HepG2 (cell line): Measurements from ENCODE around the gene SLC25A11. TPM values are rescaled to one million over a fixed set of nuclear protein-coding genes. Genes with fewer than 3 reads are reported as not detected.

Source experiments
- AGO1 ChIP-seq: fragments of 200-400 bp; formaldehyde crosslinking; IDR thresholded peaks from 2 replicates; pipeline ENCODE4 v1.6.1; 2017; ENCODE audit warnings: mild to moderate bottlenecking, low read depth, low read length, moderate library complexity; ENCODE audit not compliant: poor library complexity, severe bottlenecking
- CHD4 ChIP-seq: fragments of 200-600 bp; sonication (generic); IDR thresholded peaks from 2 replicates; pipeline ENCODE4 v1.7.0; 2017; ENCODE audit warnings: mild to moderate bottlenecking, low read length, borderline replicate concordance
- ETV6 ChIP-seq: sonication (generic); formaldehyde crosslinking; conservative IDR thresholded peaks from 2 replicates; pipeline ENCODE4 v1.4.0; 2020; ENCODE audit warnings: missing genetic modification reagents
- KDM2A ChIP-seq: sonication (generic); formaldehyde crosslinking; IDR thresholded peaks from 2 replicates; pipeline ENCODE4 v1.4.0; 2020; ENCODE audit warnings: low read depth, missing genetic modification reagents, borderline replicate concordance
- PAX8 ChIP-seq: sonication (generic); formaldehyde crosslinking; IDR thresholded peaks from 2 replicates; pipeline ENCODE4 v1.8.0; 2022; ENCODE audit warnings: mild to moderate bottlenecking, missing genetic modification reagents, borderline replicate concordance
- RELA ChIP-seq: sonication (generic); formaldehyde crosslinking; IDR thresholded peaks from 2 replicates; pipeline ENCODE4 v1.4.0; 2020; ENCODE audit warnings: missing genetic modification reagents
- REXO4 ChIP-seq: sonication (generic); formaldehyde crosslinking; IDR thresholded peaks from 2 replicates; pipeline ENCODE4 v1.8.0; 2022; ENCODE audit warnings: missing genetic modification reagents, mild to moderate bottlenecking, borderline replicate concordance
- SMARCE1 ChIP-seq: fragments of 450-650 bp; IDR thresholded peaks from 2 replicates; pipeline ENCODE4 v1.6.1; 2017; ENCODE audit warnings: borderline replicate concordance
- ZNF562 ChIP-seq: sonication (generic); formaldehyde crosslinking; IDR thresholded peaks from 2 replicates; pipeline ENCODE4 v1.8.0; 2022; ENCODE audit warnings: missing genetic modification reagents, borderline replicate concordance
- ZNF577 ChIP-seq: sonication (generic); formaldehyde crosslinking; IDR thresholded peaks from 2 replicates; pipeline ENCODE4 v1.4.0; 2020; ENCODE audit warnings: mild to moderate bottlenecking, low read depth, missing genetic modification reagents, borderline replicate concordance
- ZNF749 ChIP-seq: sonication (generic); formaldehyde crosslinking; IDR thresholded peaks from 2 replicates; pipeline ENCODE4 v1.8.0; 2022; ENCODE audit warnings: mild to moderate bottlenecking, missing genetic modification reagents, moderate library complexity, borderline replicate concordance
- polyA plus RNA-seq, 8 experiments: library from polyadenylated mRNA; depleted of rRNA in 3 of 8; stranded (reverse) in 7 of 8; unstranded in 1 of 8; fragments of >200 nt; fragmentation: Illumina TruSeq in 4 of 8; extraction: Trizol in 4 of 8; gene quantifications; 2 replicates each; pipeline versions ENCODE4 v1.2.1 to v1.2.3, GENCODE V29; 2011 to 2016; ENCODE audit warnings: low read depth in 4 of 8, missing spikeins in 1 of 8, mixed read lengths in 1 of 8; ENCODE audit not compliant: insufficient read depth in 1 of 8
- total RNA-seq, 5 experiments: library from RNA; depleted of rRNA; stranded (reverse); fragments of >200 nt; fragmentation: Illumina TruSeq; extraction: Trizol; gene quantifications; 2 replicates each; pipeline ENCODE4 v1.2.3, GENCODE V29; 2016; ENCODE audit warnings: low read depth in 1 of 5
- TF ChIP-seq, protein P1 (sequence below): conservative IDR thresholded peaks from 2 replicates; pipeline ENCODE4 v1.6.1; 2018; ENCODE audit warnings: missing genetic modification reagents
- TF ChIP-seq, protein P2 (sequence below): IDR thresholded peaks from 2 replicates; pipeline ENCODE4 v1.6.1; 2016
- TF ChIP-seq, protein P3 (sequence below): sonication (generic); formaldehyde crosslinking; IDR thresholded peaks from 2 replicates; pipeline ENCODE4 v1.4.0; 2020; ENCODE audit warnings: low read depth, missing genetic modification reagents
- TF ChIP-seq, protein P4 (sequence below): sonication (generic); formaldehyde crosslinking; IDR thresholded peaks from 2 replicates; pipeline ENCODE4 v1.8.1; 2022; ENCODE audit warnings: low read depth, mild to moderate bottlenecking, missing genetic modification reagents
- TF ChIP-seq, protein P5 (sequence below): sonication (generic); formaldehyde crosslinking; IDR thresholded peaks from 2 replicates; pipeline ENCODE4 v1.8.0; 2022; ENCODE audit warnings: missing genetic modification reagents, low read depth, mild to moderate bottlenecking, borderline replicate concordance

The SLC25A11 gene
- total and polyA plus RNA-seq, 2 of the 13 experiments (the other 11 are each of a cell fraction or from before 2014, with no cell fraction given), result 35.4 to 47.2 TPM

DNA sequence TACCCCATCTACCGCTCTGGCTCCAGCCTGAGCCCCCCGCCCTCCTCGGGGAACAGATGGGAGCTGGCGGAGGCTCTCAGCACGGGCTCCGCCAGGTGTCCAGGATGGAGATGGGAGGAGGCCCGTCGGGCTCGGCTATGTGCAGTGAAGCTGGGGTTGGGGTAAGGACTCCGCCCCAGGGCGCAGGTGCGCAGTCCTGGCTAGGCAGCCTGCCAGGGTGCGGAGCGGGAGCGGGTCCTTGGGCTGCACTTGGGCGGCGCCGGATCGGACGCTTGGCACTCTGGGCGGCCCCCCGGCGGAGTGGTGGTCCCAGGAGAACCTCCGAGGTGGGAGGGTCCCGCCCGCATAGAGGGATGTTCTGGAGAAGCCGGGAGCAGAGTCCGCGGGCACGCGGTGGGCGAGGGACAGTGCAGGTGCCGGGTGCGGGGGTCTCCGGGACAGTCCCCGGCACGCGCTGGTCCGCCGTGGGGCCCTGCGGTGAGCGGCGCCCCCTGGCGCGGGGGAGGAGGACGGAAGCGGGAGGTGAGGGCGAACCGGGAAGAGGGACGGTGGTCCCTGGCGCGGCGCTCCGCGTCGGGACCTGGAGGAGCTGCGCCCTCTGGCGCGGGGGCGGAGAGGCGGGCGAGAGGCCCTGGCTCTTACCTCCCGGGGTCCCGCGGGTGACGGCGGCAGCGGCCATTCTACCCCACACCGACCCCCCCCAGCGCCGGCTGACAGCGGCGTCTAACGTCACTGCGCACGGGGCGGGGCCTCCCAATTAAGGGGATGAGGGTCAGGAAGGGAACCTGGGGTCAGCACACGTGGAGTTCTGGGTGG, 47.3 kb upstream of the SLC25A11 start, which contains the start of gene CAMTA2 (continued):
- TF ChIP-seq, protein P1, sequence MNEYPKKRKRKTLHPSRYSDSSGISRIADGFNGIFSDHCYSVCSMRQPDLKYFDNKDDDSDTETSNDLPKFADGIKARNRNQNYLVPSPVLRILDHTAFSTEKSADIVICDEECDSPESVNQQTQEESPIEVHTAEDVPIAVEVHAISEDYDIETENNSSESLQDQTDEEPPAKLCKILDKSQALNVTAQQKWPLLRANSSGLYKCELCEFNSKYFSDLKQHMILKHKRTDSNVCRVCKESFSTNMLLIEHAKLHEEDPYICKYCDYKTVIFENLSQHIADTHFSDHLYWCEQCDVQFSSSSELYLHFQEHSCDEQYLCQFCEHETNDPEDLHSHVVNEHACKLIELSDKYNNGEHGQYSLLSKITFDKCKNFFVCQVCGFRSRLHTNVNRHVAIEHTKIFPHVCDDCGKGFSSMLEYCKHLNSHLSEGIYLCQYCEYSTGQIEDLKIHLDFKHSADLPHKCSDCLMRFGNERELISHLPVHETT (CRISPR knock-in tag), result no peak; the same call in 1 of the 2 replicates
- TF ChIP-seq PAX8 (no peak), AGO1 (no peak), ETV6 (CRISPR knock-in tag) (no peak), ZNF562 (CRISPR knock-in tag) (no peak), RELA (0 out of 2 replicates have a peak, but pooled peaks have one; percentile 76), CHD4 (0 out of 2 replicates have a peak, but pooled peaks have one; percentile 31), ZNF577 (CRISPR knock-in tag) (no peak), ZNF749 (peak; percentile 78; the same call in 1 of the 2 replicates), KDM2A (peak; percentile 90), SMARCE1 (no peak), REXO4 (CRISPR knock-in tag) (no peak)
- TF ChIP-seq, protein P2, sequence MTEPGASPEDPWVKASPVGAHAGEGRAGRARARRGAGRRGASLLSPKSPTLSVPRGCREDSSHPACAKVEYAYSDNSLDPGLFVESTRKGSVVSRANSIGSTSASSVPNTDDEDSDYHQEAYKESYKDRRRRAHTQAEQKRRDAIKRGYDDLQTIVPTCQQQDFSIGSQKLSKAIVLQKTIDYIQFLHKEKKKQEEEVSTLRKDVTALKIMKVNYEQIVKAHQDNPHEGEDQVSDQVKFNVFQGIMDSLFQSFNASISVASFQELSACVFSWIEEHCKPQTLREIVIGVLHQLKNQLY, result peak; percentile 1
- TF ChIP-seq, protein P3, sequence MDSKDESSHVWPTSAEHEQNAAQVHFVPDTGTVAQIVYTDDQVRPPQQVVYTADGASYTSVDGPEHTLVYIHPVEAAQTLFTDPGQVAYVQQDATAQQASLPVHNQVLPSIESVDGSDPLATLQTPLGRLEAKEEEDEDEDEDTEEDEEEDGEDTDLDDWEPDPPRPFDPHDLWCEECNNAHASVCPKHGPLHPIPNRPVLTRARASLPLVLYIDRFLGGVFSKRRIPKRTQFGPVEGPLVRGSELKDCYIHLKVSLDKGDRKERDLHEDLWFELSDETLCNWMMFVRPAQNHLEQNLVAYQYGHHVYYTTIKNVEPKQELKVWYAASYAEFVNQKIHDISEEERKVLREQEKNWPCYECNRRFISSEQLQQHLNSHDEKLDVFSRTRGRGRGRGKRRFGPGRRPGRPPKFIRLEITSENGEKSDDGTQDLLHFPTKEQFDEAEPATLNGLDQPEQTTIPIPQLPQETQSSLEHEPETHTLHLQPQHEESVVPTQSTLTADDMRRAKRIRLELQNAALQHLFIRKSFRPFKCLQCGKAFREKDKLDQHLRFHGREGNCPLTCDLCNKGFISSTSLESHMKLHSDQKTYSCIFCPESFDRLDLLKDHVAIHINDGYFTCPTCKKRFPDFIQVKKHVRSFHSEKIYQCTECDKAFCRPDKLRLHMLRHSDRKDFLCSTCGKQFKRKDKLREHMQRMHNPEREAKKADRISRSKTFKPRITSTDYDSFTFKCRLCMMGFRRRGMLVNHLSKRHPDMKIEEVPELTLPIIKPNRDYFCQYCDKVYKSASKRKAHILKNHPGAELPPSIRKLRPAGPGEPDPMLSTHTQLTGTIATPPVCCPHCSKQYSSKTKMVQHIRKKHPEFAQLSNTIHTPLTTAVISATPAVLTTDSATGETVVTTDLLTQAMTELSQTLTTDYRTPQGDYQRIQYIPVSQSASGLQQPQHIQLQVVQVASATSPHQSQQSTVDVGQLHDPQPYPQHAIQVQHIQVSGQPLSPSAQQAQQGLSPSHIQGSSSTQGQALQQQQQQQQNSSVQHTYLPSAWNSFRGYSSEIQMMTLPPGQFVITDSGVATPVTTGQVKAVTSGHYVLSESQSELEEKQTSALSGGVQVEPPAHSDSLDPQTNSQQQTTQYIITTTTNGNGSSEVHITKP (CRISPR knock-in tag), result no peak
- TF ChIP-seq, protein P4, sequence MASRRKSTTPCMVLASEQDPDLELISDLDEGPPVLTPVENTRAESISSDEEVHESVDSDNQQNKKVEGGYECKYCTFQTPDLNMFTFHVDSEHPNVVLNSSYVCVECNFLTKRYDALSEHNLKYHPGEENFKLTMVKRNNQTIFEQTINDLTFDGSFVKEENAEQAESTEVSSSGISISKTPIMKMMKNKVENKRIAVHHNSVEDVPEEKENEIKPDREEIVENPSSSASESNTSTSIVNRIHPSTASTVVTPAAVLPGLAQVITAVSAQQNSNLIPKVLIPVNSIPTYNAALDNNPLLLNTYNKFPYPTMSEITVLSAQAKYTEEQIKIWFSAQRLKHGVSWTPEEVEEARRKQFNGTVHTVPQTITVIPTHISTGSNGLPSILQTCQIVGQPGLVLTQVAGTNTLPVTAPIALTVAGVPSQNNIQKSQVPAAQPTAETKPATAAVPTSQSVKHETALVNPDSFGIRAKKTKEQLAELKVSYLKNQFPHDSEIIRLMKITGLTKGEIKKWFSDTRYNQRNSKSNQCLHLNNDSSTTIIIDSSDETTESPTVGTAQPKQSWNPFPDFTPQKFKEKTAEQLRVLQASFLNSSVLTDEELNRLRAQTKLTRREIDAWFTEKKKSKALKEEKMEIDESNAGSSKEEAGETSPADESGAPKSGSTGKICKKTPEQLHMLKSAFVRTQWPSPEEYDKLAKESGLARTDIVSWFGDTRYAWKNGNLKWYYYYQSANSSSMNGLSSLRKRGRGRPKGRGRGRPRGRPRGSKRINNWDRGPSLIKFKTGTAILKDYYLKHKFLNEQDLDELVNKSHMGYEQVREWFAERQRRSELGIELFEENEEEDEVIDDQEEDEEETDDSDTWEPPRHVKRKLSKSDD, result peak; percentile 95; the same call in 1 of the 2 replicates
- TF ChIP-seq, protein P5, sequence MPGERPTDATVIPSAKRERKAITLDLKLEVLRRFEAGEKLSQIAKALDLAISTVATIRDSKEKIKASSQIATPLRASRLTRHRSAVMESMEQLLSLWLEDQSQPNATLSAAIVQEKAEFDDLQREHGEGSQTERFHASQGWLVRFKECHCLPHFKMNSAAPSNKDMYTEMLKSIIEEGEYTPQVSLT, result no peak
